ENCODE measurements around the gene EMC6.

DNA sequence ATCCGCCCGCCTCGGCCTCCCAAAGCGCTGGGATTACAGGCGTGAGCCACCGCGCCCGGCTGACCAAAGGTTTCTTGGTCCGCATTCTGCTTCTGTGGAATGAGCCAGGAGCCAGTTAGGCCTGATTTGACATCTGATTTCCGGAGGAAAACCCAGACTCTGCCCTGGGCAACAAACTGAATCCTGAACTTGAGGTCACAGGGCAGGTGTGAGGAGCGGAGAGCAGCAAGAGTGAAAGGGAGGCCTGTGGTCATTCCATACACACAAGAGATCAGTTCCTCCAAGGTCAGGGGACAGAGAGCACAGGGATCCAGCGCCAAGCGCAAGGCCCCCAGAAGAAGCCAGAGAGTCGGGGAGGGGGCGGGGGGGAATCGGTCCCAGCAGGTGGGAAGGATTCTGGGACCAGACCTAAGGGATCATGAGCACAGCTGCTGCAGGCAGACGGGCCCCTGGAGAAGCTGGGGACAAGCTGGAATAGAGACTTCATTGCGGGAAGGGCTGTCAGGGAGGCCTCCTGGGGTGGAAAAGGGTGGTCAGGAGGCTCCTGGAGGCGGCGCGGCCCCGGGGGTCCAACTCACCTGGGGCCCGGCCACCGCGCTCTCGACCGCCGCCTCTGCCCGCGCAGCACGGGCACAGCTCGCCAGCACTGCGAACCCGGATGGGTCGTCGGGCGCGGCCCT is 33.0 kb upstream of the EMC6 start:
- TF ChIP-seq, protein P1, sequence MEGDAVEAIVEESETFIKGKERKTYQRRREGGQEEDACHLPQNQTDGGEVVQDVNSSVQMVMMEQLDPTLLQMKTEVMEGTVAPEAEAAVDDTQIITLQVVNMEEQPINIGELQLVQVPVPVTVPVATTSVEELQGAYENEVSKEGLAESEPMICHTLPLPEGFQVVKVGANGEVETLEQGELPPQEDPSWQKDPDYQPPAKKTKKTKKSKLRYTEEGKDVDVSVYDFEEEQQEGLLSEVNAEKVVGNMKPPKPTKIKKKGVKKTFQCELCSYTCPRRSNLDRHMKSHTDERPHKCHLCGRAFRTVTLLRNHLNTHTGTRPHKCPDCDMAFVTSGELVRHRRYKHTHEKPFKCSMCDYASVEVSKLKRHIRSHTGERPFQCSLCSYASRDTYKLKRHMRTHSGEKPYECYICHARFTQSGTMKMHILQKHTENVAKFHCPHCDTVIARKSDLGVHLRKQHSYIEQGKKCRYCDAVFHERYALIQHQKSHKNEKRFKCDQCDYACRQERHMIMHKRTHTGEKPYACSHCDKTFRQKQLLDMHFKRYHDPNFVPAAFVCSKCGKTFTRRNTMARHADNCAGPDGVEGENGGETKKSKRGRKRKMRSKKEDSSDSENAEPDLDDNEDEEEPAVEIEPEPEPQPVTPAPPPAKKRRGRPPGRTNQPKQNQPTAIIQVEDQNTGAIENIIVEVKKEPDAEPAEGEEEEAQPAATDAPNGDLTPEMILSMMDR (conservative IDR thresholded peaks at IDR 0.05; ENCODE audit: low read depth, low read length), result no peak
- TF ChIP-seq, protein P2, sequence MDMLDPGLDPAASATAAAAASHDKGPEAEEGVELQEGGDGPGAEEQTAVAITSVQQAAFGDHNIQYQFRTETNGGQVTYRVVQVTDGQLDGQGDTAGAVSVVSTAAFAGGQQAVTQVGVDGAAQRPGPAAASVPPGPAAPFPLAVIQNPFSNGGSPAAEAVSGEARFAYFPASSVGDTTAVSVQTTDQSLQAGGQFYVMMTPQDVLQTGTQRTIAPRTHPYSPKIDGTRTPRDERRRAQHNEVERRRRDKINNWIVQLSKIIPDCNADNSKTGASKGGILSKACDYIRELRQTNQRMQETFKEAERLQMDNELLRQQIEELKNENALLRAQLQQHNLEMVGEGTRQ (IDR thresholded peaks at IDR 0.05; ENCODE audit: low read depth, low read length), result no peak
- no peak for TF ChIP-seq MXI1 (IDR thresholded peaks at IDR 0.05; ENCODE audit: borderline replicate concordance, low read depth, low read length)
- TF ChIP-seq POLR2A (IDR thresholded peaks at IDR 0.05; ENCODE audit: low read depth, low read length), result no peak
- TF ChIP-seq CEBPB (IDR thresholded peaks at IDR 0.05; ENCODE audit: low read depth, low read length), result no peak
- TF ChIP-seq MAFK (IDR thresholded peaks at IDR 0.05; ENCODE audit: low read depth, low read length), result no peak
- TF ChIP-seq CHD1 (IDR thresholded peaks at IDR 0.05; ENCODE audit: low read depth, low read length), result no peak
- TF ChIP-seq RAD21 (IDR thresholded peaks at IDR 0.05; ENCODE audit: low read length), result no peak
- TF ChIP-seq, protein P3, sequence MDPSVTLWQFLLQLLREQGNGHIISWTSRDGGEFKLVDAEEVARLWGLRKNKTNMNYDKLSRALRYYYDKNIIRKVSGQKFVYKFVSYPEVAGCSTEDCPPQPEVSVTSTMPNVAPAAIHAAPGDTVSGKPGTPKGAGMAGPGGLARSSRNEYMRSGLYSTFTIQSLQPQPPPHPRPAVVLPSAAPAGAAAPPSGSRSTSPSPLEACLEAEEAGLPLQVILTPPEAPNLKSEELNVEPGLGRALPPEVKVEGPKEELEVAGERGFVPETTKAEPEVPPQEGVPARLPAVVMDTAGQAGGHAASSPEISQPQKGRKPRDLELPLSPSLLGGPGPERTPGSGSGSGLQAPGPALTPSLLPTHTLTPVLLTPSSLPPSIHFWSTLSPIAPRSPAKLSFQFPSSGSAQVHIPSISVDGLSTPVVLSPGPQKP (IDR thresholded peaks at IDR 0.05; ENCODE audit: borderline replicate concordance, low read depth, low read length), result no peak
- TF ChIP-seq BHLHE40 (IDR thresholded peaks at IDR 0.05; ENCODE audit: low read depth, low read length), result no peak
- no peak for TF ChIP-seq RFX5 (IDR thresholded peaks at IDR 0.05; ENCODE audit: low read depth, low read length)
- TF ChIP-seq FOS (IDR thresholded peaks at IDR 0.05; ENCODE audit: low read depth, low read length), result no peak
